D721Med (cell line): Measurements from ENCODE around the gene FOXA2.

Experiments used
- DNase-seq: peaks from one replicate; pipeline ENCODE4 v3.0.0; 2011; ENCODE audit warnings: low spot score; ENCODE audit not compliant: insufficient read length
- FAIRE-seq: peaks from 2 replicates; lab custom pipeline; 2011; peaks lifted over from hg19 to GRCh38; lab: Jason Lieb, UNC
- CTCF ChIP-seq: IDR thresholded peaks from 2 replicates; pipeline ENCODE4 v1.5.1; 2012; ENCODE audit warnings: mild to moderate bottlenecking, control low read depth; ENCODE audit not compliant: insufficient read depth; ENCODE audit errors: missing control alignments

Gene FOXA2

GRCh38 chr20:22575737-22576136 is 8.6 kb downstream of the FOXA2 start:
- TF ChIP-seq CTCF = no peak
- no peak for DNase-seq
- no peak for FAIRE-seq

- no peak for TF ChIP-seq CTCF
- FAIRE-seq (no peak), DNase-seq (no peak)
These were observed 9.2 kb downstream of the FOXA2 start for GRCh38 chr20:22575087-22575721.

- DNase-seq (no peak), FAIRE-seq (no peak)
- no peak for TF ChIP-seq CTCF
These were observed 9.8 kb downstream of the FOXA2 start for GRCh38 chr20:22574545-22575086.

GRCh38 chr20:22572491-22572890 is 11.9 kb downstream of the FOXA2 start:
- FAIRE-seq (no peak), DNase-seq (no peak)
- no peak for TF ChIP-seq CTCF

- FAIRE-seq (no peak), DNase-seq (no peak)
- TF ChIP-seq CTCF = no peak
These were observed 12.3 kb downstream of the FOXA2 start for GRCh38 chr20:22572023-22572422.

- TF ChIP-seq CTCF = no peak
- FAIRE-seq = no peak
- DNase-seq = no peak
These were observed 15.0 kb downstream of the FOXA2 start for GRCh38 chr20:22569353-22569752.

- no peak for TF ChIP-seq CTCF
- DNase-seq (no peak), FAIRE-seq (no peak)
These were observed 15.5 kb downstream of the FOXA2 start for GRCh38 chr20:22568872-22569344.
